ENCODE data around the gene SLC16A13. TPM values are rescaled to one million over a fixed set of nuclear protein-coding genes. Genes with fewer than 3 reads are reported as not detected.
A peak's percentile ranks its signal among the peaks of the same experiment; 100 is the strongest.

Gene SLC16A13
- total RNA-seq, 6 donors from 2014 or later: 2.3 to 26.2 (median 10.7) TPM

- peak overlapping the region in 2 of 4 donors; percentile 12 to 77 for H3K27ac ChIP-seq
- no peaks in the 10 kb centered on the region for H3K36me3 ChIP-seq
- no peak for DNase-seq
- H3K9me3 ChIP-seq: no peaks in the 10 kb centered on the region
- WGBS, 2 donors: 82 to 88% methylated on average over 16 to 18 of the region's 19 CpGs
- no peak for TF ChIP-seq EP300 (IDR thresholded peaks at IDR 0.05)
- no peak for TF ChIP-seq CTCF (IDR thresholded peaks at IDR 0.05)
- TF ChIP-seq POLR2AphosphoS5 (IDR thresholded peaks at IDR 0.05): no peak
- no peak for TF ChIP-seq POLR2A (IDR thresholded peaks at IDR 0.05)
- ATAC-seq (ENCODE audit: low FRiP score in 2 of 2): no peak
- H3K27me3 ChIP-seq: peaks cover 0 to 15% (median 3%) of the 10 kb centered on the region in 4 donors
- H3K4me3 ChIP-seq: no peak overlapping the region
- peaks cover 34 to 53% (median 35%) of the 10 kb centered on the region in 4 donors for H3K4me1 ChIP-seq
These were observed 2.4 kb downstream of the SLC16A13 start for GRCh38 chr17:7038025-7038862.

- WGBS, 2 donors: 92 to 97% methylated on average over 5 of the region's 5 CpGs
- no peak overlapping the region for H3K4me3 ChIP-seq
- no peaks in the 10 kb centered on the region for H3K36me3 ChIP-seq
- peaks cover 32 to 60% (median 39%) of the 10 kb centered on the region in 4 donors for H3K4me1 ChIP-seq
- no peaks in the 10 kb centered on the region for H3K9me3 ChIP-seq
- H3K27me3 ChIP-seq: peaks cover 0 to 23% (median 6%) of the 10 kb centered on the region in 4 donors
- no peak for TF ChIP-seq POLR2A (IDR thresholded peaks at IDR 0.05)
- TF ChIP-seq EP300 (IDR thresholded peaks at IDR 0.05): no peak
- no peak for TF ChIP-seq CTCF (IDR thresholded peaks at IDR 0.05)
- no peak for TF ChIP-seq POLR2AphosphoS5 (IDR thresholded peaks at IDR 0.05)
- H3K27ac ChIP-seq: peak overlapping the region in 1 of 4 donors; percentile 77
- DNase-seq (no peak), ATAC-seq (ENCODE audit: low FRiP score in 2 of 2) (no peak)
These were observed 4.0 kb downstream of the SLC16A13 start for GRCh38 chr17:7039832-7040231.

GRCh38 chr17:7041607-7042500 lies 6.0 kb downstream of the SLC16A13 start:
- Histone ChIP-seq H3K9me3 (no peaks in the 10 kb centered on the region), H3K27me3 (peaks cover 0 to 23% (median 6%) of the 10 kb centered on the region in 4 donors), H3K4me1 (peaks cover 33 to 63% (median 38%) of the 10 kb centered on the region in 4 donors), H3K36me3 (no peaks in the 10 kb centered on the region), H3K4me3 (peak overlapping the region in 3 of 4 donors; percentile 44 to 59 (median 55)), H3K27ac (peak overlapping the region; percentile 4 to 84 (median 50))
- no peak for ATAC-seq (ENCODE audit: low FRiP score in 2 of 2)
- DNase-seq: peak in 1 of 2 donors; percentile 83
- 50 to 57% methylated on average over 20 to 30 of the region's 43 CpGs for WGBS, 2 donors
- TF ChIP-seq EP300 (IDR thresholded peaks at IDR 0.05): no peak
- TF ChIP-seq CTCF (IDR thresholded peaks at IDR 0.05): no peak
- TF ChIP-seq POLR2A (IDR thresholded peaks at IDR 0.05): no peak

- H3K36me3 ChIP-seq: no peaks in the 10 kb centered on the region
- H3K27me3 ChIP-seq: peaks cover 0 to 23% (median 6%) of the 10 kb centered on the region in 4 donors
- peaks cover 33 to 57% (median 41%) of the 10 kb centered on the region in 4 donors for H3K4me1 ChIP-seq
- H3K27ac ChIP-seq: peak overlapping the region; percentile 63 to 84 (median 73)
- no peak for TF ChIP-seq EP300 (IDR thresholded peaks at IDR 0.05)
- peak in 1 of 4 donors; percentile 7 for TF ChIP-seq POLR2A (IDR thresholded peaks at IDR 0.05)
- peak in 1 of 6 experiments; percentile 18 for TF ChIP-seq CTCF (IDR thresholded peaks at IDR 0.05)
- TF ChIP-seq POLR2AphosphoS5 (IDR thresholded peaks at IDR 0.05): no peak
- H3K4me3 ChIP-seq: peak overlapping the region; percentile 1 to 59 (median 50)
- ATAC-seq (ENCODE audit: low FRiP score in 2 of 2) (peak in 1 of 2 donors; percentile 11), DNase-seq (peak in 1 of 2 donors; percentile 84)
- 17 to 24% methylated on average over 38 to 53 of the region's 53 CpGs for WGBS, 2 donors
- no peaks in the 10 kb centered on the region for H3K9me3 ChIP-seq
These were observed 6.8 kb downstream of the SLC16A13 start for GRCh38 chr17:7042501-7043181.

Data from upper lobe of left lung (tissue), 6 donors.